NCI-H82 treated with DMSO at 0.1 percent for 48 hours (cell line): ENCODE measurements around the gene ADAMTSL3.
"Not testable (repeated sequence)": the region's sequence is repeated elsewhere in the genome, so short reads cannot be mapped to it uniquely, and the experiment has no call there.

Experiments used
- DNase-seq: peaks from one replicate; lab custom pipeline; 2025; ENCODE audit not compliant: unreplicated experiment; lab: John Stamatoyannopoulos, UW

The ADAMTSL3 gene

GRCh38 chr15:84003791-84004503 is 350.0 kb downstream of the ADAMTSL3 start:
- DNase-seq, result no peak

- DNase-seq, result no peak
Observed at GRCh38 chr15:84006421-84006820, 352.5 kb downstream of the ADAMTSL3 start.

- DNase-seq, result no peak
Observed at GRCh38 chr15:84009616-84010015, 355.7 kb downstream of the ADAMTSL3 start.

- no peak for DNase-seq
Observed at GRCh38 chr15:84010246-84010645, 356.3 kb downstream of the ADAMTSL3 start.

GRCh38 chr15:84016371-84016770 is 362.4 kb downstream of the ADAMTSL3 start:
- DNase-seq, result no peak

GRCh38 chr15:84022516-84022915 is 368.6 kb downstream of the ADAMTSL3 start:
- no peak for DNase-seq

GRCh38 chr15:84023636-84024035 is 369.7 kb downstream of the ADAMTSL3 start:
- no peak for DNase-seq

GRCh38 chr15:84033793-84034553 is 380.1 kb downstream of the ADAMTSL3 start:
- DNase-seq, result no peak

- peak; percentile 21 for DNase-seq
Observed at GRCh38 chr15:84034578-84035398, 380.9 kb downstream of the ADAMTSL3 start.

- DNase-seq, result peak; percentile 37
Observed at GRCh38 chr15:84035399-84035766, 381.5 kb downstream of the ADAMTSL3 start.

GRCh38 chr15:84037301-84037700 is 383.4 kb downstream of the ADAMTSL3 start:
- no peak for DNase-seq

- not testable (repeated sequence) for DNase-seq
Observed at GRCh38 chr15:84042434-84043056, 388.6 kb downstream of the ADAMTSL3 start.

- no peak for DNase-seq
Observed at GRCh38 chr15:84046064-84046637, 392.2 kb downstream of the ADAMTSL3 start.

- not testable (repeated sequence) for DNase-seq
Observed at GRCh38 chr15:84049480-84049879, 395.6 kb downstream of the ADAMTSL3 start.

GRCh38 chr15:84050076-84050475 is 396.2 kb downstream of the ADAMTSL3 start:
- no peak for DNase-seq

- not testable (repeated sequence) for DNase-seq
Observed at GRCh38 chr15:84051146-84051545, 397.2 kb downstream of the ADAMTSL3 start.

GRCh38 chr15:84054544-84054943 is 400.6 kb downstream of the ADAMTSL3 start:
- DNase-seq, result not testable (repeated sequence)

GRCh38 chr15:84057714-84058331 is 403.9 kb downstream of the ADAMTSL3 start:
- no peak for DNase-seq

- not testable (repeated sequence) for DNase-seq
Observed at GRCh38 chr15:84063674-84064073, 409.8 kb downstream of the ADAMTSL3 start.

- DNase-seq, result not testable (repeated sequence)
Observed at GRCh38 chr15:84068674-84069073, 414.8 kb downstream of the ADAMTSL3 start.
